Gastrocnemius medialis (tissue), 4 donors: Measurements from ENCODE around the gene PSME3.

Source experiments
- POLR2A ChIP-seq, 2 donors: fragments of 450-650 bp; IDR thresholded peaks; one replicate each; pipeline ENCODE4 v1.6.1; 2017; ENCODE audit warnings: antibody characterized with exemption in 2 of 2, mild to moderate bottlenecking in 2 of 2, moderate library complexity in 2 of 2
- TF ChIP-seq, protein P1 (sequence below), 5 experiments: fragments of 450-650 bp in 3 of 5; fragments of 200-600 bp in 2 of 5; sonication (generic) in 2 of 5; IDR thresholded peaks in 4 of 5; conservative IDR thresholded peaks in 1 of 5; 1 replicate in 4 of 5; 2 replicates in 1 of 5; pipeline ENCODE4 v1.5.1; 2016 to 2019; ENCODE audit warnings: antibody characterized with exemption in 5 of 5, mild to moderate bottlenecking in 3 of 5, moderate library complexity in 3 of 5

GRCh38 chr17:42814633-42815399 is 18.4 kb upstream of the PSME3 start:
- TF ChIP-seq, protein P1, sequence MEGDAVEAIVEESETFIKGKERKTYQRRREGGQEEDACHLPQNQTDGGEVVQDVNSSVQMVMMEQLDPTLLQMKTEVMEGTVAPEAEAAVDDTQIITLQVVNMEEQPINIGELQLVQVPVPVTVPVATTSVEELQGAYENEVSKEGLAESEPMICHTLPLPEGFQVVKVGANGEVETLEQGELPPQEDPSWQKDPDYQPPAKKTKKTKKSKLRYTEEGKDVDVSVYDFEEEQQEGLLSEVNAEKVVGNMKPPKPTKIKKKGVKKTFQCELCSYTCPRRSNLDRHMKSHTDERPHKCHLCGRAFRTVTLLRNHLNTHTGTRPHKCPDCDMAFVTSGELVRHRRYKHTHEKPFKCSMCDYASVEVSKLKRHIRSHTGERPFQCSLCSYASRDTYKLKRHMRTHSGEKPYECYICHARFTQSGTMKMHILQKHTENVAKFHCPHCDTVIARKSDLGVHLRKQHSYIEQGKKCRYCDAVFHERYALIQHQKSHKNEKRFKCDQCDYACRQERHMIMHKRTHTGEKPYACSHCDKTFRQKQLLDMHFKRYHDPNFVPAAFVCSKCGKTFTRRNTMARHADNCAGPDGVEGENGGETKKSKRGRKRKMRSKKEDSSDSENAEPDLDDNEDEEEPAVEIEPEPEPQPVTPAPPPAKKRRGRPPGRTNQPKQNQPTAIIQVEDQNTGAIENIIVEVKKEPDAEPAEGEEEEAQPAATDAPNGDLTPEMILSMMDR (IDR thresholded peaks at IDR 0.05 in 4 of 5, conservative IDR thresholded peaks at IDR 0.05 in 1 of 5): no peak
- no peak for TF ChIP-seq POLR2A (IDR thresholded peaks at IDR 0.05)
